ENCODE results near the gene CFAP46.

GRCh38 chr10:132890301-132890700 is 52.1 kb downstream of the CFAP46 start:
- TF ChIP-seq CTCF (IDR thresholded peaks at IDR 0.05), result no peak
- TF ChIP-seq POLR2AphosphoS5 (IDR thresholded peaks at IDR 0.05), result no peak
- no peak for TF ChIP-seq EP300 (IDR thresholded peaks at IDR 0.05)
